HEK293 (cell line): ENCODE results near the gene CLDN14.
A peak's percentile ranks its signal among the peaks of the same experiment; 100 is the strongest.

Source experiments
- CTCF ChIA-PET: fragments of 350-600 bp; formaldehyde crosslinking; extraction: SDS; loops from one replicate; lab custom pipeline; 2021; ENCODE audit warnings: antibody characterized with exemption; lab: Yijun Ruan, JAX
- POLR2A ChIA-PET: fragments of 300-600 bp; formaldehyde crosslinking; extraction: SDS; loops from one replicate; lab custom pipeline; 2020; ENCODE audit warnings: antibody characterized with exemption, inconsistent platforms; lab: Yijun Ruan, JAX
- H3K27ac ChIP-seq: fragments of 200-500 bp; sonication (Bioruptor generic); 2 replicates; pipeline ENCODE4 v1.5.1; 2014; ENCODE audit warnings: low read depth, low read length, control low read depth, inconsistent platforms; ENCODE audit errors: extremely low read depth
- H3K36me3 ChIP-seq, 2 experiments: fragments of 200-500 bp in 1 of 2; sonication (Bioruptor generic) in 1 of 2; 1 replicate in 1 of 2; 2 replicates in 1 of 2; pipeline ENCODE4 v1.5.1; 2014 to 2017; ENCODE audit warnings: inconsistent platforms in 2 of 2, low read length in 2 of 2; ENCODE audit not compliant: control insufficient read depth in 2 of 2, insufficient read depth in 1 of 2
- H3K4me1 ChIP-seq: fragments of 200-500 bp; sonication (Bioruptor generic); 2 replicates; pipeline ENCODE4 v1.5.1; 2014; ENCODE audit warnings: mild to moderate bottlenecking, low read length, inconsistent platforms; ENCODE audit not compliant: control insufficient read depth, insufficient read depth
- H3K4me3 ChIP-seq: 2 replicates; pipeline ENCODE4 v1.5.1; 2011; ENCODE audit warnings: low read depth, mild to moderate bottlenecking, control low read depth, low read length, moderate library complexity
- H3K9me3 ChIP-seq: fragments of 200-500 bp; sonication (Bioruptor generic); 2 replicates; pipeline ENCODE4 v1.5.1; 2014; ENCODE audit warnings: low read depth, low read length, inconsistent platforms; ENCODE audit not compliant: control insufficient read depth, insufficient read depth
- IKZF3 ChIP-seq: fragments of 450-650 bp; IDR thresholded peaks from 2 replicates; pipeline ENCODE4 v1.5.0; 2018; ENCODE audit warnings: missing biosample characterization, mild to moderate bottlenecking, missing genetic modification characterization, moderate library complexity
- KLF10 ChIP-seq: fragments of 450-650 bp; IDR thresholded peaks from 2 replicates; pipeline ENCODE4 v1.5.1; 2018; ENCODE audit warnings: missing biosample characterization, mild to moderate bottlenecking, missing genetic modification characterization
- KLF16 ChIP-seq: fragments of 450-650 bp; formaldehyde crosslinking; IDR thresholded peaks from 2 replicates; pipeline ENCODE4 v1.5.1; 2017; ENCODE audit warnings: missing biosample characterization, missing genetic modification characterization
- SCRT2 ChIP-seq: fragments of 450-650 bp; formaldehyde crosslinking; IDR thresholded peaks from 2 replicates; pipeline ENCODE4 v1.5.1; 2016; ENCODE audit warnings: missing biosample characterization, missing genetic modification characterization
- YY2 ChIP-seq: fragments of 450-650 bp; formaldehyde crosslinking; IDR thresholded peaks from 2 replicates; pipeline ENCODE4 v1.5.1; 2016; ENCODE audit warnings: missing biosample characterization, missing genetic modification characterization
- ZBTB17 ChIP-seq: fragments of 450-650 bp; formaldehyde crosslinking; IDR thresholded peaks from 2 replicates; pipeline ENCODE4 v1.5.1; 2016; ENCODE audit warnings: missing biosample characterization, missing genetic modification characterization
- ZBTB20 ChIP-seq: fragments of 450-650 bp; formaldehyde crosslinking; IDR thresholded peaks from 2 replicates; pipeline ENCODE4 v1.5.1; 2016; ENCODE audit warnings: missing biosample characterization, missing genetic modification characterization
- ZNF221 ChIP-seq: fragments of 450-650 bp; formaldehyde crosslinking; IDR thresholded peaks from 2 replicates; pipeline ENCODE4 v1.5.1; 2017; ENCODE audit warnings: missing biosample characterization, missing genetic modification characterization, borderline replicate concordance
- ZNF239 ChIP-seq: fragments of 450-650 bp; formaldehyde crosslinking; IDR thresholded peaks from 2 replicates; pipeline ENCODE4 v1.5.1; 2016; ENCODE audit warnings: missing biosample characterization, missing genetic modification characterization
- ZNF324 ChIP-seq: fragments of 450-650 bp; formaldehyde crosslinking; IDR thresholded peaks from 2 replicates; pipeline ENCODE4 v1.5.1; 2016; ENCODE audit warnings: missing biosample characterization, missing genetic modification characterization
- ZNF335 ChIP-seq: fragments of 450-650 bp; formaldehyde crosslinking; conservative IDR thresholded peaks from 2 replicates; pipeline ENCODE4 v1.5.1; 2016; ENCODE audit warnings: missing biosample characterization, missing genetic modification characterization
- ZNF423 ChIP-seq: fragments of 450-650 bp; formaldehyde crosslinking; IDR thresholded peaks from 2 replicates; pipeline ENCODE4 v1.5.1; 2016; ENCODE audit warnings: missing biosample characterization, missing genetic modification characterization
- ZNF426 ChIP-seq: fragments of 450-650 bp; formaldehyde crosslinking; IDR thresholded peaks from 2 replicates; pipeline ENCODE4 v1.5.1; 2017; ENCODE audit warnings: missing biosample characterization, missing genetic modification characterization, mild to moderate bottlenecking, inconsistent platforms, moderate library complexity
- ZNF48 ChIP-seq: fragments of 450-650 bp; formaldehyde crosslinking; IDR thresholded peaks from 2 replicates; pipeline ENCODE4 v1.5.1; 2016; ENCODE audit warnings: missing biosample characterization, missing genetic modification characterization
- ZNF510 ChIP-seq: fragments of 450-650 bp; formaldehyde crosslinking; IDR thresholded peaks from 2 replicates; pipeline ENCODE4 v1.5.1; 2018; ENCODE audit warnings: mild to moderate bottlenecking, missing genetic modification characterization, missing biosample characterization; ENCODE audit not compliant: insufficient replicate concordance
- TF ChIP-seq, protein P1 (sequence below): fragments of 450-650 bp; formaldehyde crosslinking; IDR thresholded peaks from 2 replicates; pipeline ENCODE4; 2016; ENCODE audit warnings: missing biosample characterization, missing genetic modification characterization
- TF ChIP-seq, protein P2 (sequence below): fragments of 450-650 bp; IDR thresholded peaks from 2 replicates; pipeline ENCODE4 v1.5.1; 2018; ENCODE audit warnings: missing biosample characterization, mild to moderate bottlenecking, missing genetic modification characterization
- TF ChIP-seq, protein P3 (sequence below): fragments of 450-650 bp; formaldehyde crosslinking; optimal IDR thresholded peaks from 2 replicates; pipeline ENCODE3; 2016; ENCODE audit warnings: missing biosample characterization, mild to moderate bottlenecking, missing genetic modification characterization
- TF ChIP-seq, protein P4 (sequence below): fragments of 450-650 bp; formaldehyde crosslinking; IDR thresholded peaks from 2 replicates; pipeline ENCODE4 v1.5.1; 2016; ENCODE audit warnings: missing biosample characterization, missing genetic modification characterization, low read depth
- TF ChIP-seq, protein P5 (sequence below): fragments of 450-650 bp; formaldehyde crosslinking; IDR thresholded peaks from 2 replicates; pipeline ENCODE4 v1.5.1; 2016; ENCODE audit warnings: missing biosample characterization, missing genetic modification characterization
- TF ChIP-seq, protein P6 (sequence below): fragments of 450-650 bp; formaldehyde crosslinking; IDR thresholded peaks from 2 replicates; pipeline ENCODE4 v1.5.1; 2016; ENCODE audit warnings: missing biosample characterization, missing genetic modification characterization

Gene CLDN14

DNA sequence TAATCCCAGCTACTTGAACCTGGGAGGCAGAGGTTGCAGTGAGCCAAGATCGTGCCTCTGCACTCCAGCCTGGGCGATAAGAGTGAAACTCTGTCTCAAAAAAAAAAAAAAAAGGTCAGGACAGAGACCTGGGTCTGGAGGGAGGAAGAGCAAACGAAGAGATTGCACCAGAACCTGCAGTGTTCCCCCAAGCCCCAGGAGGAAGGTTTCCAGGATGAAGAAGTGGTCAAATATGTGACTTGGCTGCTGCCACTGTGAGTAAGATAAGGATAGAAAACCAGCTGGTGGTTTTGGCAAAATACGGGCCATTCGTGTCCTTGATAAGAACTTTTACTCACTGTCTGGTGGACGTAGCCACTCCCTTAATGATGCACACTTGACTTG is 42.2 kb downstream of the CLDN14 start:
- Histone ChIP-seq H3K4me1 (no peaks in the 10 kb centered on the region), H3K36me3 (no peaks in the 10 kb centered on the region), H3K4me3 (no peak overlapping the region), H3K9me3 (no peaks in the 10 kb centered on the region)
- ChIA-PET CTCF (no interaction called here), POLR2A (interaction anchor here (0.7 kb wide), 1 partner anchor 16 kb away, joined by 3 read pairs; no protein-coding TSS in a partner anchor)
- TF ChIP-seq ZNF510 (no peak), ZNF423 (tag by site-specific recombination) (no peak), KLF10 (tag by site-specific recombination) (no peak), KLF16 (tag by site-specific recombination) (no peak), IKZF3 (tag by site-specific recombination) (no peak), ZBTB20 (no peak), ZNF239 (no peak), SCRT2 (no peak)
- TF ChIP-seq, protein P1, sequence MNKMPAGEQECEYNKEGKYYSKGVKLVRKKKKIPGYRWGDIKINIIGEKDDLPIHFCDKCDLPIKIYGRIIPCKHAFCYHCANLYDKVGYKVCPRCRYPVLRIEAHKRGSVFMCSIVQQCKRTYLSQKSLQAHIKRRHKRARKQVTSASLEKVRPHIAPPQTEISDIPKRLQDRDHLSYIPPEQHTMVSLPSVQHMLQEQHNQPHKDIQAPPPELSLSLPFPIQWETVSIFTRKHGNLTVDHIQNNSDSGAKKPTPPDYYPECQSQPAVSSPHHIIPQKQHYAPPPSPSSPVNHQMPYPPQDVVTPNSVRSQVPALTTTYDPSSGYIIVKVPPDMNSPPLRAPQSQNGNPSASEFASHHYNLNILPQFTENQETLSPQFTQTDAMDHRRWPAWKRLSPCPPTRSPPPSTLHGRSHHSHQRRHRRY (tag by site-specific recombination), result no peak
- TF ChIP-seq, protein P2, sequence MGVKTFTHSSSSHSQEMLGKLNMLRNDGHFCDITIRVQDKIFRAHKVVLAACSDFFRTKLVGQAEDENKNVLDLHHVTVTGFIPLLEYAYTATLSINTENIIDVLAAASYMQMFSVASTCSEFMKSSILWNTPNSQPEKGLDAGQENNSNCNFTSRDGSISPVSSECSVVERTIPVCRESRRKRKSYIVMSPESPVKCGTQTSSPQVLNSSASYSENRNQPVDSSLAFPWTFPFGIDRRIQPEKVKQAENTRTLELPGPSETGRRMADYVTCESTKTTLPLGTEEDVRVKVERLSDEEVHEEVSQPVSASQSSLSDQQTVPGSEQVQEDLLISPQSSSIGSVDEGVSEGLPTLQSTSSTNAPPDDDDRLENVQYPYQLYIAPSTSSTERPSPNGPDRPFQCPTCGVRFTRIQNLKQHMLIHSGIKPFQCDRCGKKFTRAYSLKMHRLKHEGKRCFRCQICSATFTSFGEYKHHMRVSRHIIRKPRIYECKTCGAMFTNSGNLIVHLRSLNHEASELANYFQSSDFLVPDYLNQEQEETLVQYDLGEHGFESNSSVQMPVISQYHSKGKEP (tag by site-specific recombination), result no peak
- TF ChIP-seq, all 188 proteins: peak for 0
- no peak overlapping the region for H3K27ac ChIP-seq

DNA sequence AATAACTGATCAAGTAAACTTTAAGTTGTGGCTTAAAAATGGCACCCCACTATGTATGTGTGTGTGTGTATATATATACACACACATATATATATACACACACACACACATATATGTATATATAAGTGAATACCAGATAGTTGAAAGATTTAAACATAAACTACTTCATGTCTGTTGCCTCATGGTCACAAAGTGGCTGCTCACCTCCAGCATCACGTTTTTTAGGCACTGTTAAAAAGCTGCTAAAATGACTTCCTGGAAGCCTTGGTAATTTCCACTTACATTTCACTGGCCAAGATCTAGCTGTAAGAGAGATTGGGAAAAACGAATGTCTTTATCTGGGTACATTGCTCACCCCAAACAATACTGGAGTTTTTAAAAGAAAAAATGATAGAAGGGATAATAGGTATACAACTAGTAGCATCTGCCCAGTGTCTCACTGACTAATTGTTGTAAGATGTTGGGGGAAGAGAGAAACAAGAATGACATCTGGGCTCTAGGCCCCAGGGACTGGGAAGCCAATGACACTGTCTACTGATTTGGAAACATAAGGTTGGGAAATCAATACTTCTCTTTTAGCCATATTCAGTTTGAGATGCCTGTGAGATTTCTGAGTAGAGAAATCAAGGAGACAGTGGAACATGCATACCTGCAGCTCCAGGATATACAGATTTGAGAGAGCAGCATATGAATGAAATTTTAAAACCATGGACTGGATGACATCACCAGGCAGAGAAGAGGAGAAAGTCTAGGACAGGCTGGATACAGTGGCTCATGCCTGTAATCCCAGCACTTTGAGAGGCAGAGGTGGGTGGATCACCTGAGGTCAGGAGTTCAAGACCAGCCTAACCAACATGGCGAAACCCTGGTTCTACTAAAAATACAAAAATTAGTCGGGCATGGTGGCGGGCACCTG is 42.8 kb downstream of the CLDN14 start:
- no peak overlapping the region for H3K27ac ChIP-seq
- POLR2A ChIA-PET, result interaction anchor here (0.7 kb wide), 1 partner anchor 17 kb away, joined by 3 read pairs; no protein-coding TSS in a partner anchor
- no peaks in the 10 kb centered on the region for H3K9me3 ChIP-seq
- H3K36me3 ChIP-seq, result no peaks in the 10 kb centered on the region
- no peaks in the 10 kb centered on the region for H3K4me1 ChIP-seq
- CTCF ChIA-PET, result interaction anchor here (0.6 to 0.8 kb wide), 2 partner anchors 14 to 461 kb away, joined by 3 to 11 read pairs; no protein-coding TSS in a partner anchor
- no peak overlapping the region for H3K4me3 ChIP-seq
- TF ChIP-seq ZNF324, result no peak
- TF ChIP-seq, protein P3, sequence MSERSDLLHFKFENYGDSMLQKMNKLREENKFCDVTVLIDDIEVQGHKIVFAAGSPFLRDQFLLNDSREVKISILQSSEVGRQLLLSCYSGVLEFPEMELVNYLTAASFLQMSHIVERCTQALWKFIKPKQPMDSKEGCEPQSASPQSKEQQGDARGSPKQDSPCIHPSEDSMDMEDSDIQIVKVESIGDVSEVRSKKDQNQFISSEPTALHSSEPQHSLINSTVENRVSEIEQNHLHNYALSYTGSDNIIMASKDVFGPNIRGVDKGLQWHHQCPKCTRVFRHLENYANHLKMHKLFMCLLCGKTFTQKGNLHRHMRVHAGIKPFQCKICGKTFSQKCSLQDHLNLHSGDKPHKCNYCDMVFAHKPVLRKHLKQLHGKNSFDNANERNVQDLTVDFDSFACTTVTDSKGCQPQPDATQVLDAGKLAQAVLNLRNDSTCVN (tag by site-specific recombination), result no peak
- TF ChIP-seq ZNF48, result no peak
- TF ChIP-seq ZNF426, result no peak
- TF ChIP-seq ZNF239, result no peak
- TF ChIP-seq ZNF221 (tag by site-specific recombination), result no peak
- TF ChIP-seq YY2 (tag by site-specific recombination), result no peak
- TF ChIP-seq, protein P4, sequence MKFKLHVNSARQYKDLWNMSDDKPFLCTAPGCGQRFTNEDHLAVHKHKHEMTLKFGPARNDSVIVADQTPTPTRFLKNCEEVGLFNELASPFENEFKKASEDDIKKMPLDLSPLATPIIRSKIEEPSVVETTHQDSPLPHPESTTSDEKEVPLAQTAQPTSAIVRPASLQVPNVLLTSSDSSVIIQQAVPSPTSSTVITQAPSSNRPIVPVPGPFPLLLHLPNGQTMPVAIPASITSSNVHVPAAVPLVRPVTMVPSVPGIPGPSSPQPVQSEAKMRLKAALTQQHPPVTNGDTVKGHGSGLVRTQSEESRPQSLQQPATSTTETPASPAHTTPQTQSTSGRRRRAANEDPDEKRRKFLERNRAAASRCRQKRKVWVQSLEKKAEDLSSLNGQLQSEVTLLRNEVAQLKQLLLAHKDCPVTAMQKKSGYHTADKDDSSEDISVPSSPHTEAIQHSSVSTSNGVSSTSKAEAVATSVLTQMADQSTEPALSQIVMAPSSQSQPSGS (tag by site-specific recombination), result peak; percentile 61
- TF ChIP-seq, protein P5, sequence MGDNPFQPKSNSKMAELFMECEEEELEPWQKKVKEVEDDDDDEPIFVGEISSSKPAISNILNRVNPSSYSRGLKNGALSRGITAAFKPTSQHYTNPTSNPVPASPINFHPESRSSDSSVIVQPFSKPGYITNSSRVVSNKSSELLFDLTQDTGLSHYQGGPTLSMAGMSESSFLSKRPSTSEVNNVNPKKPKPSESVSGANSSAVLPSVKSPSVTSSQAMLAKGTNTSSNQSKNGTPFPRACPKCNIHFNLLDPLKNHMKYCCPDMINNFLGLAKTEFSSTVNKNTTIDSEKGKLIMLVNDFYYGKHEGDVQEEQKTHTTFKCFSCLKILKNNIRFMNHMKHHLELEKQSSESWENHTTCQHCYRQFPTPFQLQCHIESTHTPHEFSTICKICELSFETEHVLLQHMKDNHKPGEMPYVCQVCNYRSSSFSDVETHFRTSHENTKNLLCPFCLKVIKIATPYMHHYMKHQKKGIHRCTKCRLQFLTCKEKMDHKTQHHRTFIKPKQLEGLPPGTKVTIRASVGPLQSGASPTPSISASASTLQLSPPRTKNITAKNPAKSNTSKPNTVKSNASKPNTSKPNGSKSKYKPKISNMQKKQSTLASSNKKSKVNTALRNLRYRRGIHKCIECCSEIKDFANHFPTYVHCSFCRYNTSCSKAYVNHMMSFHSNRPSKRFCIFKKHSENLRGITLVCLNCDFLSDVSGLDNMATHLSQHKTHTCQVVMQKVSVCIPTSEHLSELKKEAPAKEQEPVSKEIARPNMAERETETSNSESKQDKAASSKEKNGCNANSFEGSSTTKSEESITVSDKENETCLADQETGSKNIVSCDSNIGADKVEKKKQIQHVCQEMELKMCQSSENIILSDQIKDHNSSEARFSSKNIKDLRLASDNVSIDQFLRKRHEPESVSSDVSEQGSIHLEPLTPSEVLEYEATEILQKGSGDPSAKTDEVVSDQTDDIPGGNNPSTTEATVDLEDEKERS (tag by site-specific recombination), result 0 out of 2 replicates have a peak, but pooled peaks have one; percentile 75
- TF ChIP-seq, protein P2 (tag by site-specific recombination), result no peak
- TF ChIP-seq, protein P6, sequence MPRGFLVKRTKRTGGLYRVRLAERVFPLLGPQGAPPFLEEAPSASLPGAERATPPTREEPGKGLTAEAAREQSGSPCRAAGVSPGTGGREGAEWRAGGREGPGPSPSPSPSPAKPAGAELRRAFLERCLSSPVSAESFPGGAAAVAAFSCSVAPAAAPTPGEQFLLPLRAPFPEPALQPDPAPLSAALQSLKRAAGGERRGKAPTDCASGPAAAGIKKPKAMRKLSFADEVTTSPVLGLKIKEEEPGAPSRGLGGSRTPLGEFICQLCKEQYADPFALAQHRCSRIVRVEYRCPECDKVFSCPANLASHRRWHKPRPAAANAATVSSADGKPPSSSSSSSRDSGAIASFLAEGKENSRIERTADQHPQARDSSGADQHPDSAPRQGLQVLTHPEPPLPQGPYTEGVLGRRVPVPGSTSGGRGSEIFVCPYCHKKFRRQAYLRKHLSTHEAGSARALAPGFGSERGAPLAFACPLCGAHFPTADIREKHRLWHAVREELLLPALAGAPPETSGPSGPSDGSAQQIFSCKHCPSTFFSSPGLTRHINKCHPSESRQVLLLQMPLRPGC, result no peak
- TF ChIP-seq ZNF335 (tag by site-specific recombination), result peak; percentile 51
- peak; percentile 33 for TF ChIP-seq ZBTB17
